Testis (tissue), 2 donors: Measurements from ENCODE around the gene SDF2L1.

Experiments used
- POLR2A ChIP-seq: fragments of 450-650 bp; IDR thresholded peaks from one replicate; pipeline ENCODE4 v1.6.1; 2017; ENCODE audit warnings: antibody characterized with exemption, mild to moderate bottlenecking, moderate library complexity
- TF ChIP-seq, protein P1 (sequence below), 3 experiments: fragments of 450-650 bp in 2 of 3; fragments of 200-600 bp in 1 of 3; sonication (generic) in 1 of 3; IDR thresholded peaks; one replicate each; pipeline ENCODE4 v1.5.1; 2016 to 2019; ENCODE audit warnings: antibody characterized with exemption in 3 of 3, mild to moderate bottlenecking in 2 of 3, moderate library complexity in 1 of 3

- TF ChIP-seq, protein P1, sequence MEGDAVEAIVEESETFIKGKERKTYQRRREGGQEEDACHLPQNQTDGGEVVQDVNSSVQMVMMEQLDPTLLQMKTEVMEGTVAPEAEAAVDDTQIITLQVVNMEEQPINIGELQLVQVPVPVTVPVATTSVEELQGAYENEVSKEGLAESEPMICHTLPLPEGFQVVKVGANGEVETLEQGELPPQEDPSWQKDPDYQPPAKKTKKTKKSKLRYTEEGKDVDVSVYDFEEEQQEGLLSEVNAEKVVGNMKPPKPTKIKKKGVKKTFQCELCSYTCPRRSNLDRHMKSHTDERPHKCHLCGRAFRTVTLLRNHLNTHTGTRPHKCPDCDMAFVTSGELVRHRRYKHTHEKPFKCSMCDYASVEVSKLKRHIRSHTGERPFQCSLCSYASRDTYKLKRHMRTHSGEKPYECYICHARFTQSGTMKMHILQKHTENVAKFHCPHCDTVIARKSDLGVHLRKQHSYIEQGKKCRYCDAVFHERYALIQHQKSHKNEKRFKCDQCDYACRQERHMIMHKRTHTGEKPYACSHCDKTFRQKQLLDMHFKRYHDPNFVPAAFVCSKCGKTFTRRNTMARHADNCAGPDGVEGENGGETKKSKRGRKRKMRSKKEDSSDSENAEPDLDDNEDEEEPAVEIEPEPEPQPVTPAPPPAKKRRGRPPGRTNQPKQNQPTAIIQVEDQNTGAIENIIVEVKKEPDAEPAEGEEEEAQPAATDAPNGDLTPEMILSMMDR (IDR thresholded peaks at IDR 0.05): no peak
- TF ChIP-seq POLR2A: no peak
Measured at GRCh38 chr22:21635771-21636510, 6.2 kb upstream of the SDF2L1 start.
